ENCODE results near the gene PM20D1.
"Not testable (repeated sequence)": the region's sequence is repeated elsewhere in the genome, so short reads cannot be mapped to it uniquely, and the experiment has no call there.

Gene PM20D1

GRCh38 chr1:205878026-205878425, 28.1 kb upstream of the PM20D1 start:
- H3K4me3 ChIP-seq (ENCODE audit: low read depth, low read length) = no peak overlapping the region
- H3K4me1 ChIP-seq (ENCODE audit: control insufficient read depth, insufficient read depth, low read length) = no peaks in the 10 kb centered on the region
- H3K27me3 ChIP-seq (ENCODE audit: control insufficient read depth, insufficient read depth, low read length) = no peaks in the 10 kb centered on the region
- H3K27ac ChIP-seq (ENCODE audit: low read depth, low read length) = no peak overlapping the region
- no peaks in the 10 kb centered on the region for H3K9me3 ChIP-seq (ENCODE audit: control insufficient read depth, insufficient read depth, low read length)
- no peak overlapping the region for H3K9ac ChIP-seq (ENCODE audit: low read depth, low read length)
- H3K36me3 ChIP-seq (ENCODE audit: control insufficient read depth, insufficient read depth, low read length) = no peaks in the 10 kb centered on the region

- H3K36me3 ChIP-seq (ENCODE audit: control insufficient read depth, insufficient read depth, low read length); H3K4me1 ChIP-seq (ENCODE audit: control insufficient read depth, insufficient read depth, low read length); H3K27me3 ChIP-seq (ENCODE audit: control insufficient read depth, insufficient read depth, low read length); H3K27ac ChIP-seq (ENCODE audit: low read depth, low read length); H3K9ac ChIP-seq (ENCODE audit: low read depth, low read length); H3K9me3 ChIP-seq (ENCODE audit: control insufficient read depth, insufficient read depth, low read length); H3K4me3 ChIP-seq (ENCODE audit: low read depth, low read length): not testable (repeated sequence)
Observed at GRCh38 chr1:205873148-205873547, 23.2 kb upstream of the PM20D1 start.

GRCh38 chr1:205870236-205870635, 20.3 kb upstream of the PM20D1 start:
- no peaks in the 10 kb centered on the region for H3K27me3 ChIP-seq (ENCODE audit: control insufficient read depth, insufficient read depth, low read length)
- no peak overlapping the region for H3K9ac ChIP-seq (ENCODE audit: low read depth, low read length)
- no peaks in the 10 kb centered on the region for H3K9me3 ChIP-seq (ENCODE audit: control insufficient read depth, insufficient read depth, low read length)
- no peak overlapping the region for H3K27ac ChIP-seq (ENCODE audit: low read depth, low read length)
- peaks cover 6% of the 10 kb centered on the region; the same call in 1 of the 2 replicates for H3K4me1 ChIP-seq (ENCODE audit: control insufficient read depth, insufficient read depth, low read length)
- H3K36me3 ChIP-seq (ENCODE audit: control insufficient read depth, insufficient read depth, low read length) = no peaks in the 10 kb centered on the region
- no peak overlapping the region for H3K4me3 ChIP-seq (ENCODE audit: low read depth, low read length)

GRCh38 chr1:205861540-205861939, 11.6 kb upstream of the PM20D1 start:
- Histone ChIP-seq H3K36me3 (ENCODE audit: control insufficient read depth, insufficient read depth, low read length) (no peaks in the 10 kb centered on the region), H3K27me3 (ENCODE audit: control insufficient read depth, insufficient read depth, low read length) (no peaks in the 10 kb centered on the region), H3K27ac (ENCODE audit: low read depth, low read length) (no peak overlapping the region), H3K9ac (ENCODE audit: low read depth, low read length) (no peak overlapping the region), H3K4me3 (ENCODE audit: low read depth, low read length) (no peak overlapping the region), H3K9me3 (ENCODE audit: control insufficient read depth, insufficient read depth, low read length) (no peaks in the 10 kb centered on the region), H3K4me1 (ENCODE audit: control insufficient read depth, insufficient read depth, low read length) (no peaks in the 10 kb centered on the region)

GRCh38 chr1:205858141-205858961, 8.4 kb upstream of the PM20D1 start:
- no peak overlapping the region for H3K9ac ChIP-seq (ENCODE audit: low read depth, low read length)
- no peaks in the 10 kb centered on the region for H3K9me3 ChIP-seq (ENCODE audit: control insufficient read depth, insufficient read depth, low read length)
- no peak overlapping the region for H3K27ac ChIP-seq (ENCODE audit: low read depth, low read length)
- H3K4me1 ChIP-seq (ENCODE audit: control insufficient read depth, insufficient read depth, low read length) = no peaks in the 10 kb centered on the region
- no peaks in the 10 kb centered on the region for H3K36me3 ChIP-seq (ENCODE audit: control insufficient read depth, insufficient read depth, low read length)
- no peak overlapping the region for H3K4me3 ChIP-seq (ENCODE audit: low read depth, low read length)
- H3K27me3 ChIP-seq (ENCODE audit: control insufficient read depth, insufficient read depth, low read length) = no peaks in the 10 kb centered on the region

GRCh38 chr1:205857501-205857900, 7.6 kb upstream of the PM20D1 start:
- H3K27ac ChIP-seq (ENCODE audit: low read depth, low read length); H3K4me3 ChIP-seq (ENCODE audit: low read depth, low read length); H3K9ac ChIP-seq (ENCODE audit: low read depth, low read length); H3K36me3 ChIP-seq (ENCODE audit: control insufficient read depth, insufficient read depth, low read length); H3K27me3 ChIP-seq (ENCODE audit: control insufficient read depth, insufficient read depth, low read length); H3K9me3 ChIP-seq (ENCODE audit: control insufficient read depth, insufficient read depth, low read length); H3K4me1 ChIP-seq (ENCODE audit: control insufficient read depth, insufficient read depth, low read length): not testable (repeated sequence)

- H3K36me3 ChIP-seq (ENCODE audit: control insufficient read depth, insufficient read depth, low read length) = no peaks in the 10 kb centered on the region
- H3K9me3 ChIP-seq (ENCODE audit: control insufficient read depth, insufficient read depth, low read length) = no peaks in the 10 kb centered on the region
- H3K4me1 ChIP-seq (ENCODE audit: control insufficient read depth, insufficient read depth, low read length) = no peaks in the 10 kb centered on the region
- no peak overlapping the region for H3K9ac ChIP-seq (ENCODE audit: low read depth, low read length)
- H3K27ac ChIP-seq (ENCODE audit: low read depth, low read length) = no peak overlapping the region
- no peak overlapping the region for H3K4me3 ChIP-seq (ENCODE audit: low read depth, low read length)
- no peaks in the 10 kb centered on the region for H3K27me3 ChIP-seq (ENCODE audit: control insufficient read depth, insufficient read depth, low read length)
Observed at GRCh38 chr1:205856433-205856832, 6.5 kb upstream of the PM20D1 start.

GRCh38 chr1:205852969-205853368, 3.0 kb upstream of the PM20D1 start:
- H3K4me3 ChIP-seq (ENCODE audit: low read depth, low read length) = no peak overlapping the region
- no peaks in the 10 kb centered on the region for H3K4me1 ChIP-seq (ENCODE audit: control insufficient read depth, insufficient read depth, low read length)
- H3K9me3 ChIP-seq (ENCODE audit: control insufficient read depth, insufficient read depth, low read length) = no peaks in the 10 kb centered on the region
- no peak overlapping the region for H3K9ac ChIP-seq (ENCODE audit: low read depth, low read length)
- H3K27ac ChIP-seq (ENCODE audit: low read depth, low read length) = no peak overlapping the region
- H3K36me3 ChIP-seq (ENCODE audit: control insufficient read depth, insufficient read depth, low read length) = no peaks in the 10 kb centered on the region
- no peaks in the 10 kb centered on the region; the same call in 1 of the 2 replicates for H3K27me3 ChIP-seq (ENCODE audit: control insufficient read depth, insufficient read depth, low read length)

GRCh38 chr1:205851993-205852392, 2.1 kb upstream of the PM20D1 start:
- Histone ChIP-seq H3K4me3 (ENCODE audit: low read depth, low read length) (no peak overlapping the region), H3K27me3 (ENCODE audit: control insufficient read depth, insufficient read depth, low read length) (no peaks in the 10 kb centered on the region; the same call in 1 of the 2 replicates), H3K9ac (ENCODE audit: low read depth, low read length) (no peak overlapping the region)

GRCh38 chr1:205843036-205843859, 6.7 kb downstream of the PM20D1 start:
- H3K27ac ChIP-seq (ENCODE audit: low read depth, low read length) = no peak overlapping the region
- H3K4me1 ChIP-seq (ENCODE audit: control insufficient read depth, insufficient read depth, low read length) = peaks cover 4% of the 10 kb centered on the region; the same call in 1 of the 2 replicates
- no peak overlapping the region for H3K4me3 ChIP-seq (ENCODE audit: low read depth, low read length)
- no peaks in the 10 kb centered on the region for H3K9me3 ChIP-seq (ENCODE audit: control insufficient read depth, insufficient read depth, low read length)
- H3K9ac ChIP-seq (ENCODE audit: low read depth, low read length) = no peak overlapping the region
- no peaks in the 10 kb centered on the region for H3K36me3 ChIP-seq (ENCODE audit: control insufficient read depth, insufficient read depth, low read length)
- H3K27me3 ChIP-seq (ENCODE audit: control insufficient read depth, insufficient read depth, low read length) = no peaks in the 10 kb centered on the region

More at GRCh38 chr1:205851993-205852392, 2.1 kb upstream of the PM20D1 start:
- Histone ChIP-seq H3K9me3 (ENCODE audit: control insufficient read depth, insufficient read depth, low read length) (no peaks in the 10 kb centered on the region), H3K4me1 (ENCODE audit: control insufficient read depth, insufficient read depth, low read length) (no peaks in the 10 kb centered on the region), H3K27ac (ENCODE audit: low read depth, low read length) (no peak overlapping the region), H3K36me3 (ENCODE audit: control insufficient read depth, insufficient read depth, low read length) (no peaks in the 10 kb centered on the region)

- no peak overlapping the region for H3K27ac ChIP-seq (ENCODE audit: low read depth, low read length)
- H3K36me3 ChIP-seq (ENCODE audit: control insufficient read depth, insufficient read depth, low read length) = no peaks in the 10 kb centered on the region
- H3K27me3 ChIP-seq (ENCODE audit: control insufficient read depth, insufficient read depth, low read length) = no peaks in the 10 kb centered on the region
Observed at GRCh38 chr1:205842229-205842628, 7.7 kb downstream of the PM20D1 start.

More at GRCh38 chr1:205842229-205842628, 7.7 kb downstream of the PM20D1 start:
- H3K4me1 ChIP-seq (ENCODE audit: control insufficient read depth, insufficient read depth, low read length) = peaks cover 4% of the 10 kb centered on the region; the same call in 1 of the 2 replicates
- H3K9me3 ChIP-seq (ENCODE audit: control insufficient read depth, insufficient read depth, low read length) = no peaks in the 10 kb centered on the region
- H3K4me3 ChIP-seq (ENCODE audit: low read depth, low read length) = no peak overlapping the region
- H3K9ac ChIP-seq (ENCODE audit: low read depth, low read length) = no peak overlapping the region

All from HUES48 (cell line).